MCF 10A (cell line): ENCODE results near the gene NFAM1. TPM values are rescaled to one million over a fixed set of nuclear protein-coding genes. Genes with fewer than 3 reads are reported as not detected.

Experiments used
- BruUV-seq: library from RNA; stranded (reverse); fragments of 400-500 nt; replicated peaks from 2 replicates; lab custom pipeline; 2021; lab: Mats Ljungman, UMichigan
- CTCF ChIA-PET: fragments of 300-600 bp; sonication (Branson Sonifier 250); formaldehyde crosslinking; extraction: SDS; loops from one replicate; lab custom pipeline; 2021; ENCODE audit warnings: antibody characterized with exemption, inconsistent platforms; lab: Yijun Ruan, JAX
- POLR2A ChIA-PET: fragments of 300-600, 350-650 bp; sonication (Branson Sonifier 250); formaldehyde crosslinking; extraction: SDS; loops from one replicate; lab custom pipeline; 2020; ENCODE audit warnings: antibody characterized with exemption, inconsistent platforms; lab: Yijun Ruan, JAX
- DNase-seq: peaks from one replicate; pipeline ENCODE4 v3.0.0-alpha.2; 2018; ENCODE audit not compliant: unreplicated experiment
- H3K27ac Mint-ChIP-seq: one replicate; pipeline ENCODE4 v1.8.0; 2022; ENCODE audit warnings: mild to moderate bottlenecking, low read depth, mixed read lengths; ENCODE audit not compliant: unreplicated experiment
- H3K27me3 Mint-ChIP-seq: one replicate; pipeline ENCODE4 v1.8.0; 2022; ENCODE audit warnings: mixed read lengths; ENCODE audit not compliant: insufficient read depth, unreplicated experiment
- H3K36me3 Mint-ChIP-seq: one replicate; pipeline ENCODE4 v1.8.0; 2022; ENCODE audit warnings: mild to moderate bottlenecking, moderate library complexity, mixed read lengths; ENCODE audit not compliant: insufficient read depth, unreplicated experiment
- H3K4me1 Mint-ChIP-seq: one replicate; pipeline ENCODE4 v1.8.0; 2022; ENCODE audit warnings: mixed read lengths; ENCODE audit not compliant: insufficient read depth, unreplicated experiment
- H3K4me3 Mint-ChIP-seq: one replicate; pipeline ENCODE4 v1.8.0; 2022; ENCODE audit warnings: mild to moderate bottlenecking, moderate library complexity, mixed read lengths; ENCODE audit not compliant: unreplicated experiment
- H3K9me3 Mint-ChIP-seq: one replicate; pipeline ENCODE4 v1.8.0; 2022; ENCODE audit warnings: mixed read lengths; ENCODE audit not compliant: unreplicated experiment
- CTCF ChIP-seq: fragments of 200-600 bp; IDR thresholded peaks from one replicate; pipeline ENCODE4 v1.8.0; 2022; ENCODE audit warnings: antibody characterized with exemption, mild to moderate bottlenecking; ENCODE audit not compliant: unreplicated experiment
- intact Hi-C: fragments of 100-400 bp; cut with micrococcal nuclease; formaldehyde crosslinking; loops from 2 replicates; pipeline ENCODE4 v1.14.1; 2022
- total RNA-seq: library from RNA; stranded (reverse); gene quantifications from 2 replicates; pipeline ENCODE4 v1.2.3, GENCODE V29; 2022

Gene NFAM1
- total RNA-seq, 1 experiment from 2014 or later = not detected

- CTCF ChIA-PET = interaction anchor here (0.7 to 0.8 kb wide), 2 partner anchors 13 to 220 kb away, joined by 3 to 4 read pairs; no protein-coding TSS in a partner anchor
- intact Hi-C loops = no loop called here
- BruUV-seq = no TSS peak
- POLR2A ChIA-PET = interaction anchor here (0.7 kb wide), 1 partner anchor 70 kb away, joined by 4 read pairs; no protein-coding TSS in a partner anchor
- Mint-ChIP-seq H3K9me3 (no peaks in the 10 kb centered on the region), H3K27me3 (no peaks in the 10 kb centered on the region), H3K4me3 (no peak overlapping the region), H3K27ac (no peak overlapping the region), H3K36me3 (no peaks in the 10 kb centered on the region), H3K4me1 (peaks cover 6% of the 10 kb centered on the region)
- no peak for DNase-seq
- no peak for TF ChIP-seq CTCF
Observed at GRCh38 chr22:42417645-42418305, 14.4 kb downstream of the NFAM1 start.

DNA sequence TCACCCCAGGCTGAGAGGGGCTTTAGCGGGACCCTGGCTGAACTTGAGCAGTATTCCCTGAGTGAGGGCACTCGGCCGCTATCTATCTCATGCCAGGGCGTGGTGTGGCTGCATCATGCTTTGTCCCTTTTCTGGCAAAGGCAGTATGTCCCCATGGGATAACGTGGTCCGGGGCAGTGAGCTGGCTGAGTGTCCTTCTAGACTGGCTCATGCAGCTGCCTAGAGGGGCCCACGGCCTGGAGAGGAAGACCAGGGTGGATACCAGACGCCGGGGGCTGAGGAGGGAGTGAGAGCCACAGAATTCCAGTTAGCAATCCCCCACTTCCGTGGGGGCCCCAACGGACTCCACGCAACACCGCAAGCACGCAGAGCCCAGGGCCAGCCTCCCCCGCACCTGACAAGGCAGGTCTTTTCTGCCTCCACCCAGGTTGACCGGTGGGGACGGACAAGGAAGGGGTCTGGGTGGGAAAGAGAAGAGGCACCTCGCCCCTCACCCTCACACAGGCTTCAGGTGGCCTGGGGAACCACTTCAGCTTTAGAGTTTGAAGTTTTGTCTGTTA, 15.5 kb downstream of the NFAM1 start:
- no peak overlapping the region for H3K4me3 Mint-ChIP-seq
- no peaks in the 10 kb centered on the region for H3K27me3 Mint-ChIP-seq
- peaks cover 6% of the 10 kb centered on the region for H3K4me1 Mint-ChIP-seq
- POLR2A ChIA-PET = interaction anchor here (0.7 to 1.4 kb wide), 2 partner anchors 9 to 69 kb away, joined by 4 read pairs; no protein-coding TSS in a partner anchor
- DNase-seq = no peak
- CTCF ChIA-PET = no interaction called here
- no peaks in the 10 kb centered on the region for H3K9me3 Mint-ChIP-seq
- no peak for TF ChIP-seq CTCF
- no TSS peak for BruUV-seq
- H3K27ac Mint-ChIP-seq = no peak overlapping the region
- no peaks in the 10 kb centered on the region for H3K36me3 Mint-ChIP-seq
- intact Hi-C loops = no loop called here

GRCh38 chr22:42414565-42415303, 17.5 kb downstream of the NFAM1 start:
- DNase-seq = no peak
- Mint-ChIP-seq H3K27ac (no peak overlapping the region), H3K9me3 (no peaks in the 10 kb centered on the region), H3K27me3 (no peaks in the 10 kb centered on the region), H3K4me1 (peaks cover 6% of the 10 kb centered on the region), H3K36me3 (no peaks in the 10 kb centered on the region), H3K4me3 (no peak overlapping the region)
- no TSS peak for BruUV-seq
- TF ChIP-seq CTCF = no peak
- ChIA-PET CTCF (interaction anchor here (0.6 to 1.1 kb wide), 2 partner anchors 39 to 468 kb away, joined by 3 read pairs; partner anchors contain the start of gene CENPM), POLR2A (no interaction called here)
- intact Hi-C loops = no loop called here

- no peak for TF ChIP-seq CTCF
- DNase-seq = no peak
- intact Hi-C loops = no loop called here
- no TSS peak for BruUV-seq
- CTCF ChIA-PET = no interaction called here
- Mint-ChIP-seq H3K4me3 (no peak overlapping the region), H3K9me3 (no peaks in the 10 kb centered on the region), H3K36me3 (no peaks in the 10 kb centered on the region), H3K27ac (no peak overlapping the region), H3K4me1 (peaks cover 2% of the 10 kb centered on the region), H3K27me3 (no peaks in the 10 kb centered on the region)
- POLR2A ChIA-PET = no interaction called here
Observed at GRCh38 chr22:42414021-42414420, 18.2 kb downstream of the NFAM1 start.
